ENCODE results near the gene SRBD1. TPM values are rescaled to one million over a fixed set of nuclear protein-coding genes. Genes with fewer than 3 reads are reported as not detected.

SRBD1 gene
- total RNA-seq, 1 experiment from 2014 or later: 20.6 TPM

DNA sequence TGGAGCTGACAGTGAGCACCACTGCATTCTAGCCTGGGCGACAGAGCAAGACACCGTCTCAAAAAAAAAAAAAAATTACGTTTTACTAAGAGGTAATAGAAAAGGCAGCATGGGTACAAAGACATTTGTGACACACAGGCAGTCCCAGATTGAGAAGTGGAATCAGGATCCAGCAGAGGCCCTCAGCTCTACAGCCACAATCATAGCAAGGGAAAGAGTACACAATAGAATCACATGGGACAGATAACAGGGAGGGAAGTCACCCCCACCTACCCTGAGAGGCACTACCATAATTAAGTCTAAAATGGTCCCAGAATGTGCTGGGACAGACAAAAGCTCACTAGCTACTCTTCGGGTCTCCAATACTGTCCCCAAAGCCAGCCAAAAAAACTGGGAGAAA is 12.5 kb downstream of the SRBD1 start:
- no peaks in the 10 kb centered on the region for H3K9me3 ChIP-seq (ENCODE audit: control insufficient read depth in 1 of 2, insufficient read depth in 1 of 2, low read depth in 1 of 2, low read length in 2 of 2)

DNA sequence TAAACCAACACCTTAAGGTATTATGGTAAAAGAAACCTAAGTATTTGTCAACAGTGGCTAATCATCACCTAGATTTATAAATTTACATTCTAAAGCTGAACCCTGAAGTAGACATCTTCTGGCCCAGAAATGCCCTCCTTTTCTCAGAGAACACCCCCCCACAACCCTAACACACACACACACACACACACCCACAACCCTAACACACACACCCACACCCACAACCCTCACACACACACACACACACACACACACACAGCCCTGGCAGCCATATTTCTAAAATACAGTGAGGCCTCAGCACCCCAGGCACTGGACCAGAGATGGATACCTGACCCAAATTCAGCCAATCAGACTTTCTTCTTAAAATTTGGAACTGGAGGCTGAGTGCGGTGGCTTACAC is 14.3 kb downstream of the SRBD1 start:
- CTCF ChIA-PET: no interaction called here
- TF ChIP-seq RAD21 (IDR thresholded peaks at IDR 0.05; ENCODE audit: low read depth) (no peak), FOSL1 (IDR thresholded peaks at IDR 0.05; ENCODE audit: low read depth) (no peak), POLR2AphosphoS5 (IDR thresholded peaks at IDR 0.05; ENCODE audit: low read depth, low read length) (no peak), SP1 (IDR thresholded peaks at IDR 0.05; ENCODE audit: low read depth) (no peak), EZH2 (IDR thresholded peaks at IDR 0.05) (no peak), ELF1 (IDR thresholded peaks at IDR 0.05; ENCODE audit: borderline replicate concordance, low read depth) (no peak), CBX3 (IDR thresholded peaks at IDR 0.05; ENCODE audit: low read depth) (no peak), EGR1 (IDR thresholded peaks at IDR 0.05; ENCODE audit: low read depth) (no peak), JUND (IDR thresholded peaks at IDR 0.05) (no peak)
- TF ChIP-seq, protein P1, sequence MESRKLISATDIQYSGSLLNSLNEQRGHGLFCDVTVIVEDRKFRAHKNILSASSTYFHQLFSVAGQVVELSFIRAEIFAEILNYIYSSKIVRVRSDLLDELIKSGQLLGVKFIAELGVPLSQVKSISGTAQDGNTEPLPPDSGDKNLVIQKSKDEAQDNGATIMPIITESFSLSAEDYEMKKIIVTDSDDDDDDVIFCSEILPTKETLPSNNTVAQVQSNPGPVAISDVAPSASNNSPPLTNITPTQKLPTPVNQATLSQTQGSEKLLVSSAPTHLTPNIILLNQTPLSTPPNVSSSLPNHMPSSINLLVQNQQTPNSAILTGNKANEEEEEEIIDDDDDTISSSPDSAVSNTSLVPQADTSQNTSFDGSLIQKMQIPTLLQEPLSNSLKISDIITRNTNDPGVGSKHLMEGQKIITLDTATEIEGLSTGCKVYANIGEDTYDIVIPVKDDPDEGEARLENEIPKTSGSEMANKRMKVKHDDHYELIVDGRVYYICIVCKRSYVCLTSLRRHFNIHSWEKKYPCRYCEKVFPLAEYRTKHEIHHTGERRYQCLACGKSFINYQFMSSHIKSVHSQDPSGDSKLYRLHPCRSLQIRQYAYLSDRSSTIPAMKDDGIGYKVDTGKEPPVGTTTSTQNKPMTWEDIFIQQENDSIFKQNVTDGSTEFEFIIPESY (IDR thresholded peaks at IDR 0.05; ENCODE audit: extremely low read depth, insufficient replicate concordance, low read length): no peak
- TF ChIP-seq, protein P2, sequence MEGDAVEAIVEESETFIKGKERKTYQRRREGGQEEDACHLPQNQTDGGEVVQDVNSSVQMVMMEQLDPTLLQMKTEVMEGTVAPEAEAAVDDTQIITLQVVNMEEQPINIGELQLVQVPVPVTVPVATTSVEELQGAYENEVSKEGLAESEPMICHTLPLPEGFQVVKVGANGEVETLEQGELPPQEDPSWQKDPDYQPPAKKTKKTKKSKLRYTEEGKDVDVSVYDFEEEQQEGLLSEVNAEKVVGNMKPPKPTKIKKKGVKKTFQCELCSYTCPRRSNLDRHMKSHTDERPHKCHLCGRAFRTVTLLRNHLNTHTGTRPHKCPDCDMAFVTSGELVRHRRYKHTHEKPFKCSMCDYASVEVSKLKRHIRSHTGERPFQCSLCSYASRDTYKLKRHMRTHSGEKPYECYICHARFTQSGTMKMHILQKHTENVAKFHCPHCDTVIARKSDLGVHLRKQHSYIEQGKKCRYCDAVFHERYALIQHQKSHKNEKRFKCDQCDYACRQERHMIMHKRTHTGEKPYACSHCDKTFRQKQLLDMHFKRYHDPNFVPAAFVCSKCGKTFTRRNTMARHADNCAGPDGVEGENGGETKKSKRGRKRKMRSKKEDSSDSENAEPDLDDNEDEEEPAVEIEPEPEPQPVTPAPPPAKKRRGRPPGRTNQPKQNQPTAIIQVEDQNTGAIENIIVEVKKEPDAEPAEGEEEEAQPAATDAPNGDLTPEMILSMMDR (IDR thresholded peaks at IDR 0.05 in 2 of 3, conservative IDR thresholded peaks at IDR 0.05 in 1 of 3; ENCODE audit: borderline replicate concordance in 1 of 3, insufficient read depth in 1 of 3, low read depth in 2 of 3, low read length in 2 of 3): no peak

More for the DNA sequence above, 12.5 kb downstream of the SRBD1 start:
- Histone ChIP-seq H3K9me2 (ENCODE audit: insufficient read depth) (no peaks in the 10 kb centered on the region), H3K27ac (ENCODE audit: low read depth, low read length) (no peak overlapping the region), H3K27me3 (ENCODE audit: insufficient read depth, low read length) (no peaks in the 10 kb centered on the region), H3K9ac (ENCODE audit: low read length) (no peak overlapping the region), H3K4me1 (ENCODE audit: control insufficient read depth in 1 of 2, insufficient read depth in 2 of 2, low read length in 2 of 2) (no peaks in the 10 kb centered on the region), H2AFZ (ENCODE audit: low read depth, low read length, poor library complexity, severe bottlenecking) (no peak overlapping the region), H3K4me2 (ENCODE audit: low read length) (no peak overlapping the region), H3K4me3 (replicated peaks in 1 of 2; ENCODE audit: low read depth in 1 of 2, low read length in 2 of 2) (no peak overlapping the region), H3K36me3 (ENCODE audit: control insufficient read depth in 1 of 2, insufficient read depth in 2 of 2, low read length in 2 of 2) (peaks cover 28 to 30% of the 10 kb centered on the region in 2 experiments; a peak in 3 of 4 replicates), H4K20me1 (ENCODE audit: insufficient read depth) (no peaks in the 10 kb centered on the region), H3K79me2 (ENCODE audit: insufficient read depth, low read length) (peaks cover 48% of the 10 kb centered on the region)
- BruUV-seq (replicated peaks): no TSS peak
- RAD21 ChIA-PET (ENCODE audit: low non-redundant PET in 1 of 2, low total read pairs in 2 of 2, uncharacterized antibody in 2 of 2, unreplicated experiment in 2 of 2): no interaction called here
- DNase-seq (ENCODE audit: low read depth, low spot score) (no peak), ATAC-seq (no peak)
- intact Hi-C loops (cut with micrococcal nuclease): no loop called here
- POLR2A ChIA-PET: no interaction called here
- CTCF ChIA-PET: interaction anchor here (2.1 kb wide), 1 partner anchor 9 kb away, joined by 11 read pairs; no protein-coding TSS in a partner anchor
- TF ChIP-seq, protein P3, sequence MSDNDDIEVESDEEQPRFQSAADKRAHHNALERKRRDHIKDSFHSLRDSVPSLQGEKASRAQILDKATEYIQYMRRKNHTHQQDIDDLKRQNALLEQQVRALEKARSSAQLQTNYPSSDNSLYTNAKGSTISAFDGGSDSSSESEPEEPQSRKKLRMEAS (IDR thresholded peaks at IDR 0.05): no peak
- no peak for TF ChIP-seq TCF7L2 (IDR thresholded peaks at IDR 0.05; ENCODE audit: borderline replicate concordance, extremely low read depth, insufficient read depth, insufficient read length)
- TF ChIP-seq, protein P1 (IDR thresholded peaks at IDR 0.05; ENCODE audit: extremely low read depth, insufficient replicate concordance, low read length): no peak
- TF ChIP-seq POLR2AphosphoS5 (IDR thresholded peaks at IDR 0.05; ENCODE audit: low read depth, low read length): no peak
- no peak for TF ChIP-seq SP1 (IDR thresholded peaks at IDR 0.05; ENCODE audit: low read depth)

More for the DNA sequence above, 14.3 kb downstream of the SRBD1 start:
- ChIA-PET POLR2A (no interaction called here), RAD21 (ENCODE audit: low non-redundant PET in 1 of 2, low total read pairs in 2 of 2, uncharacterized antibody in 2 of 2, unreplicated experiment in 2 of 2) (no interaction called here)
- Histone ChIP-seq H3K4me1 (ENCODE audit: control insufficient read depth in 1 of 2, insufficient read depth in 2 of 2, low read length in 2 of 2) (no peaks in the 10 kb centered on the region), H3K27ac (ENCODE audit: low read depth, low read length) (no peak overlapping the region), H3K27me3 (ENCODE audit: insufficient read depth, low read length) (no peaks in the 10 kb centered on the region), H3K79me2 (ENCODE audit: insufficient read depth, low read length) (peaks cover 60% of the 10 kb centered on the region), H2AFZ (ENCODE audit: low read depth, low read length, poor library complexity, severe bottlenecking) (no peak overlapping the region), H3K9me3 (ENCODE audit: control insufficient read depth in 1 of 2, insufficient read depth in 1 of 2, low read depth in 1 of 2, low read length in 2 of 2) (no peaks in the 10 kb centered on the region), H3K4me2 (ENCODE audit: low read length) (no peak overlapping the region), H3K9ac (ENCODE audit: low read length) (no peak overlapping the region), H3K9me2 (ENCODE audit: insufficient read depth) (no peaks in the 10 kb centered on the region), H4K20me1 (ENCODE audit: insufficient read depth) (no peaks in the 10 kb centered on the region), H3K36me3 (ENCODE audit: control insufficient read depth in 1 of 2, insufficient read depth in 2 of 2, low read length in 2 of 2) (peaks cover 21 to 32% of the 10 kb centered on the region in 2 experiments; a peak in 3 of 4 replicates), H3K4me3 (replicated peaks in 1 of 2; ENCODE audit: low read depth in 1 of 2, low read length in 2 of 2) (no peak overlapping the region)
- DNase-seq (ENCODE audit: low read depth, low spot score): no peak
- no TSS peak for BruUV-seq (replicated peaks)
- intact Hi-C loops (cut with micrococcal nuclease): no loop called here
- ATAC-seq: no peak

All from HCT116 (cell line).